ENCODE data around the gene DPF3.

DPF3 gene

GRCh38 chr14:72836085-72836484 is 57.8 kb downstream of the DPF3 start:
- DNase-seq (ENCODE audit: low read depth): no peak
- H3K4me3 ChIP-seq (ENCODE audit: low read depth, low read length): no peak overlapping the region
- TF ChIP-seq CTCF (IDR thresholded peaks at IDR 0.05; ENCODE audit: low read depth, low read length, missing control alignments): no peak

- no peak for TF ChIP-seq CTCF (IDR thresholded peaks at IDR 0.05; ENCODE audit: low read depth, low read length, missing control alignments)
- no peak overlapping the region for H3K4me3 ChIP-seq (ENCODE audit: low read depth, low read length)
- DNase-seq (ENCODE audit: low read depth): no peak
Observed at GRCh38 chr14:72833174-72833573, 60.7 kb downstream of the DPF3 start.

- no peak overlapping the region for H3K4me3 ChIP-seq (ENCODE audit: low read depth, low read length)
- no peak for TF ChIP-seq CTCF (IDR thresholded peaks at IDR 0.05; ENCODE audit: low read depth, low read length, missing control alignments)
- no peak for DNase-seq (ENCODE audit: low read depth)
Observed at GRCh38 chr14:72830786-72831594, 62.9 kb downstream of the DPF3 start.

GRCh38 chr14:72830356-72830755 is 63.5 kb downstream of the DPF3 start:
- no peak for TF ChIP-seq CTCF (IDR thresholded peaks at IDR 0.05; ENCODE audit: low read depth, low read length, missing control alignments)
- no peak for DNase-seq (ENCODE audit: low read depth)
- H3K4me3 ChIP-seq (ENCODE audit: low read depth, low read length): no peak overlapping the region

- TF ChIP-seq CTCF (IDR thresholded peaks at IDR 0.05; ENCODE audit: low read depth, low read length, missing control alignments): no peak
- no peak overlapping the region for H3K4me3 ChIP-seq (ENCODE audit: low read depth, low read length)
- no peak for DNase-seq (ENCODE audit: low read depth)
Observed at GRCh38 chr14:72828604-72829003, 65.3 kb downstream of the DPF3 start.

GRCh38 chr14:72826039-72826438 is 67.9 kb downstream of the DPF3 start:
- DNase-seq (ENCODE audit: low read depth): no peak
- H3K4me3 ChIP-seq (ENCODE audit: low read depth, low read length): no peak overlapping the region
- no peak for TF ChIP-seq CTCF (IDR thresholded peaks at IDR 0.05; ENCODE audit: low read depth, low read length, missing control alignments)

- DNase-seq (ENCODE audit: low read depth): no peak
- no peak overlapping the region for H3K4me3 ChIP-seq (ENCODE audit: low read depth, low read length)
- no peak for TF ChIP-seq CTCF (IDR thresholded peaks at IDR 0.05; ENCODE audit: low read depth, low read length, missing control alignments)
Observed at GRCh38 chr14:72825486-72825885, 68.4 kb downstream of the DPF3 start.

All from GM12864 (cell line).